H9 (cell line): ENCODE results near the gene IGSF9. TPM values are rescaled to one million over a fixed set of nuclear protein-coding genes. Genes with fewer than 3 reads are reported as not detected.

Experiments used
- DNase-seq: peaks from one replicate; pipeline ENCODE4 v3.0.0-alpha.2; 2017
- H2AFZ ChIP-seq: one replicate; pipeline ENCODE4 v1.6.1; 2013; ENCODE audit warnings: mild to moderate bottlenecking, low read length, control low read depth, moderate library complexity
- H2AK5ac ChIP-seq: 2 replicates; pipeline ENCODE4 v1.6.1; 2013; ENCODE audit warnings: low read length, control low read depth, mixed read lengths; ENCODE audit not compliant: insufficient read length
- H2BK120ac ChIP-seq: one replicate; pipeline ENCODE4 v1.6.1; 2013; ENCODE audit warnings: low read depth, mild to moderate bottlenecking, low read length, control low read depth, inconsistent platforms; ENCODE audit not compliant: poor library complexity, severe bottlenecking
- H2BK12ac ChIP-seq: 2 replicates; pipeline ENCODE4 v1.6.1; 2013; ENCODE audit warnings: low read length, control low read depth, mixed read lengths, low read depth; ENCODE audit not compliant: insufficient read length
- H2BK15ac ChIP-seq: 2 replicates; pipeline ENCODE4 v1.6.1; 2013; ENCODE audit warnings: low read depth, low read length, control low read depth
- H2BK20ac ChIP-seq: one replicate; pipeline ENCODE4 v1.6.1; 2013; ENCODE audit warnings: low read depth, mild to moderate bottlenecking, low read length, control low read depth, inconsistent platforms; ENCODE audit not compliant: poor library complexity, severe bottlenecking
- H2BK5ac ChIP-seq: 2 replicates; pipeline ENCODE4 v1.6.1; 2013; ENCODE audit warnings: low read length, control low read depth, mixed read lengths; ENCODE audit not compliant: insufficient read length
- H3K14ac ChIP-seq: 2 replicates; pipeline ENCODE4 v1.6.1; 2013; ENCODE audit warnings: low read length, control low read depth; ENCODE audit not compliant: insufficient read depth
- H3K18ac ChIP-seq: 2 replicates; pipeline ENCODE4 v1.6.1; 2013; ENCODE audit warnings: low read depth, mild to moderate bottlenecking, mixed read lengths, low read length, control low read depth; ENCODE audit not compliant: insufficient read length
- H3K23ac ChIP-seq: 2 replicates; pipeline ENCODE4 v1.6.1; 2013; ENCODE audit warnings: low read length, control low read depth, mixed read lengths, low read depth; ENCODE audit not compliant: insufficient read length
- H3K23me2 ChIP-seq: 2 replicates; pipeline ENCODE4 v1.6.1; 2013; ENCODE audit warnings: low read depth, mild to moderate bottlenecking, mixed read lengths, low read length, control low read depth; ENCODE audit not compliant: insufficient read length, poor library complexity, severe bottlenecking
- H3K27ac ChIP-seq: 2 replicates; pipeline ENCODE4 v1.5.1; 2013; ENCODE audit warnings: low read length, control low read depth, mixed read lengths, low read depth; ENCODE audit not compliant: insufficient read length
- H3K27me3 ChIP-seq: 2 replicates; pipeline ENCODE4 v1.6.1; 2013; ENCODE audit warnings: low read length, control low read depth, inconsistent platforms; ENCODE audit not compliant: insufficient read depth
- H3K4ac ChIP-seq: 2 replicates; pipeline ENCODE4 v1.6.1; 2013; ENCODE audit warnings: low read depth, mild to moderate bottlenecking, control low read depth, inconsistent platforms, low read length, moderate library complexity
- H3K4me1 ChIP-seq: 2 replicates; pipeline ENCODE4 v1.6.1; 2013; ENCODE audit warnings: low read length, control low read depth, inconsistent platforms; ENCODE audit not compliant: insufficient read depth
- H3K4me2 ChIP-seq: 2 replicates; pipeline ENCODE4 v1.6.1; 2013; ENCODE audit warnings: low read length, control low read depth, mixed read lengths; ENCODE audit not compliant: insufficient read length, insufficient read depth
- H3K56ac ChIP-seq: 2 replicates; pipeline ENCODE4 v1.6.1; 2013; ENCODE audit warnings: low read depth, mild to moderate bottlenecking, mixed read lengths, low read length, control low read depth; ENCODE audit not compliant: insufficient read length
- H3K79me1 ChIP-seq: 2 replicates; pipeline ENCODE4 v1.6.1; 2013; ENCODE audit warnings: low read depth, mild to moderate bottlenecking, moderate library complexity, low read length, control low read depth, inconsistent platforms; ENCODE audit not compliant: insufficient read depth, poor library complexity, severe bottlenecking
- H3K79me2 ChIP-seq: 2 replicates; pipeline ENCODE4 v1.6.1; 2013; ENCODE audit warnings: low read length, control low read depth, inconsistent platforms; ENCODE audit not compliant: insufficient read depth
- H3K9ac ChIP-seq: 2 replicates; pipeline ENCODE4 v1.6.1; 2013; ENCODE audit warnings: low read length, control low read depth, mixed read lengths; ENCODE audit not compliant: insufficient read length; ENCODE audit errors: extremely low read depth
- H3K9me3 ChIP-seq: one replicate; pipeline ENCODE4 v1.6.1; 2013; ENCODE audit warnings: low read depth, low read length, inconsistent platforms; ENCODE audit not compliant: control insufficient read depth
- H3T11ph ChIP-seq: one replicate; pipeline ENCODE4 v1.6.1; 2013; ENCODE audit warnings: mild to moderate bottlenecking, low read length, control low read depth, inconsistent platforms
- H4K20me1 ChIP-seq: one replicate; pipeline ENCODE4 v1.6.1; 2013; ENCODE audit not compliant: control insufficient read depth, insufficient read length, insufficient read depth
- H4K5ac ChIP-seq: 2 replicates; pipeline ENCODE4 v1.6.1; 2013; ENCODE audit warnings: low read depth, mild to moderate bottlenecking, mixed read lengths, low read length, control low read depth; ENCODE audit not compliant: insufficient read length
- H4K8ac ChIP-seq: replicated peaks from 2 replicates; pipeline ENCODE4 v1.6.1; 2013; ENCODE audit warnings: low read length, control low read depth, mixed read lengths, low read depth; ENCODE audit not compliant: insufficient read length
- H4K91ac ChIP-seq: 2 replicates; pipeline ENCODE4 v1.6.1; 2013; ENCODE audit warnings: low read depth, mild to moderate bottlenecking, moderate library complexity, mixed read lengths, low read length, control low read depth; ENCODE audit not compliant: insufficient read length
- H3K27ac Mint-ChIP-seq, 3 experiments: 2 replicates in 2 of 3; 3 replicates in 1 of 3; pipeline ENCODE4 v1.8.0; 2020 to 2021; ENCODE audit warnings: mixed read lengths in 3 of 3, mild to moderate bottlenecking in 1 of 3, moderate library complexity in 1 of 3
- H3K27me3 Mint-ChIP-seq: 2 replicates; pipeline ENCODE4 v1.8.0; 2021; ENCODE audit warnings: low read depth, mild to moderate bottlenecking, moderate library complexity, mixed read lengths
- H3K36me3 Mint-ChIP-seq, 3 experiments: 2 replicates in 2 of 3; 3 replicates in 1 of 3; pipeline ENCODE4 v1.8.0; 2020 to 2021; ENCODE audit warnings: low read depth in 3 of 3, mixed read lengths in 3 of 3; ENCODE audit not compliant: insufficient read depth in 1 of 3
- H3K4me1 Mint-ChIP-seq, 2 experiments: 2 replicates each; pipeline ENCODE4 v1.8.0; 2020; ENCODE audit warnings: mixed read lengths in 2 of 2
- H3K4me3 Mint-ChIP-seq, 2 experiments: 2 replicates in 1 of 2; 3 replicates in 1 of 2; pipeline ENCODE4 v1.8.0; 2020 to 2021; ENCODE audit warnings: mild to moderate bottlenecking in 2 of 2, mixed read lengths in 2 of 2, moderate library complexity in 1 of 2
- H3K9me3 Mint-ChIP-seq, 2 experiments: 2 replicates in 1 of 2; 3 replicates in 1 of 2; pipeline ENCODE4 v1.8.0; 2020; ENCODE audit warnings: mild to moderate bottlenecking in 2 of 2, mixed read lengths in 2 of 2, moderate library complexity in 1 of 2
- CTCF ChIP-seq: fragments of 200-600 bp; sonication (generic); conservative IDR thresholded peaks from 3 replicates; pipeline ENCODE4 v1.8.0; 2021; ENCODE audit warnings: antibody characterized with exemption, mild to moderate bottlenecking
- WGBS: extraction: QIAGEN DNeasy Blood & Tissue Kit; methylation state at CpG from one replicate; pipeline ENCODE4 v1.1.7; 2013; ENCODE audit warnings: missing lambda C conversion rate, low lambda C conversion rate, mixed read lengths; ENCODE audit not compliant: insufficient read length; ENCODE audit errors: extremely low coverage; 5-methylcytosine and 5-hydroxymethylcytosine counted together
- total RNA-seq: library from RNA; stranded (reverse); gene quantifications from 2 replicates; pipeline ENCODE4 v1.2.1, GENCODE V29; 2021

IGSF9 gene
- total RNA-seq, 1 experiment from 2014 or later = 11.3 TPM

DNA sequence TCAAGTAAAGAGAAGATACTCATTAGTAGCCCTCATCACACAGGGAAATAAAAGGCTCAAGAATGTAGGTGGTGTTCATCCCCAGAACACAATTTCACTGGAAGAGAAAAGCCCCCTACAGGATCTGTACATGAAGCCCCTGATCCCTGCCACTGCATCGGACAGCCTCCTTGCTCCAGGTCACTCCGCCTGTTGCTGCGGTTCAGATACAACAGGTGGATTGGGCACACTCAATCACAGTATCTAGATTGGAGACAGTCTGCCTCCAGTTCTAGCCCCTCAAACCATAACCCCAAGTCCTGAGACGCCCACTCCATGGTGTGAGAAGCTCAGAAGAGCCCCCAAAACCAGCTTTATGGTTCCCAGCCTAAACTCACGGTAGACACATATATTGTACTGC is 7.5 kb upstream of the IGSF9 start:
- H4K5ac ChIP-seq = no peak overlapping the region
- Mint-ChIP-seq H3K4me3 (no peak overlapping the region), H3K36me3 (no peaks in the 10 kb centered on the region), H3K27me3 (peaks cover 22% of the 10 kb centered on the region), H3K27ac (no peak overlapping the region), H3K9me3 (no peaks in the 10 kb centered on the region), H3K4me1 (no peaks in the 10 kb centered on the region)
- no peaks in the 10 kb centered on the region for H4K20me1 ChIP-seq
- H3K14ac ChIP-seq = no peak overlapping the region
- no CpG with 5 or more reads among the region's 5 CpGs for WGBS
- H3K56ac ChIP-seq = no peak overlapping the region
- no peaks in the 10 kb centered on the region for H3K79me1 ChIP-seq
- H3K79me2 ChIP-seq = no peaks in the 10 kb centered on the region
- peak; percentile 8 for DNase-seq
- H3K9me3 ChIP-seq = no peaks in the 10 kb centered on the region
- no peak overlapping the region for H3K9ac ChIP-seq
- H3K27ac ChIP-seq = no peak overlapping the region
- no peak overlapping the region for H2BK15ac ChIP-seq
- no peak overlapping the region for H4K91ac ChIP-seq
- no peak overlapping the region for H2AFZ ChIP-seq
- no peak overlapping the region for H2AK5ac ChIP-seq
- no peak for TF ChIP-seq CTCF
- H3K23me2 ChIP-seq = no peaks in the 10 kb centered on the region
- no peak overlapping the region for H2BK5ac ChIP-seq
- no peak overlapping the region for H3K23ac ChIP-seq
- no peak overlapping the region for H2BK120ac ChIP-seq
- H2BK12ac ChIP-seq = no peak overlapping the region
- no peaks in the 10 kb centered on the region for H3K4me1 ChIP-seq
- H3K4ac ChIP-seq = no peak overlapping the region
- no peak overlapping the region for H3K4me2 ChIP-seq
- H3T11ph ChIP-seq = no peak overlapping the region
- no peak overlapping the region for H3K18ac ChIP-seq
- no peaks in the 10 kb centered on the region; the same call in 1 of the 2 replicates for H3K27me3 ChIP-seq
- H2BK20ac ChIP-seq = no peak overlapping the region
- no peak overlapping the region for H4K8ac ChIP-seq
